SK-N-SH treated with all-trans-retinoic acid at 6 μM for 48 hours (cell line): ENCODE results near the gene DCX.

Experiments
- BACH2 ChIP-seq: fragments of 250-450 bp; sonication (Bioruptor Pico); IDR thresholded peaks from 2 replicates; pipeline ENCODE4 v1.9.0; 2021; ENCODE audit warnings: mild to moderate bottlenecking, borderline replicate concordance
- CSDC2 ChIP-seq: fragments of 250-450 bp; sonication (Bioruptor Pico); IDR thresholded peaks from 2 replicates; pipeline ENCODE4 v1.5.0; 2020; ENCODE audit warnings: mild to moderate bottlenecking, moderate library complexity
- GLIS3 ChIP-seq: fragments of 250-450 bp; sonication (Bioruptor Pico); IDR thresholded peaks from 2 replicates; pipeline ENCODE4 v1.5.0; 2020; ENCODE audit warnings: mild to moderate bottlenecking, moderate library complexity
- ISL1 ChIP-seq: fragments of 250-450 bp; sonication (Bioruptor Pico); IDR thresholded peaks from 2 replicates; pipeline ENCODE4 v2.1.2; 2022; ENCODE audit warnings: mild to moderate bottlenecking, moderate library complexity
- RARB ChIP-seq: fragments of 250-450 bp; sonication (Bioruptor Pico); IDR thresholded peaks from 2 replicates; pipeline ENCODE4 v1.8.0; 2021; ENCODE audit warnings: mild to moderate bottlenecking, moderate library complexity
- TCF4 ChIP-seq: fragments of 250-450 bp; sonication (Bioruptor Pico); IDR thresholded peaks from 2 replicates; pipeline ENCODE4 v1.8.0; 2021; ENCODE audit warnings: mild to moderate bottlenecking, moderate library complexity, borderline replicate concordance
- TF ChIP-seq, protein P1 (sequence below): fragments of 250-450 bp; sonication (Bioruptor Pico); IDR thresholded peaks from 2 replicates; pipeline ENCODE4 v1.8.0; 2020; ENCODE audit warnings: mild to moderate bottlenecking, moderate library complexity, borderline replicate concordance
- TF ChIP-seq, protein P2 (sequence below): fragments of 250-450 bp; sonication (Bioruptor Pico); IDR thresholded peaks from 2 replicates; pipeline ENCODE4 v1.5.0; 2020; ENCODE audit warnings: mild to moderate bottlenecking, moderate library complexity
- TF ChIP-seq, protein P3 (sequence below): fragments of 250-450 bp; sonication (Bioruptor Pico); IDR thresholded peaks from 2 replicates; pipeline ENCODE4 v1.5.1; 2020; ENCODE audit warnings: low read depth, mild to moderate bottlenecking, moderate library complexity

DNA sequence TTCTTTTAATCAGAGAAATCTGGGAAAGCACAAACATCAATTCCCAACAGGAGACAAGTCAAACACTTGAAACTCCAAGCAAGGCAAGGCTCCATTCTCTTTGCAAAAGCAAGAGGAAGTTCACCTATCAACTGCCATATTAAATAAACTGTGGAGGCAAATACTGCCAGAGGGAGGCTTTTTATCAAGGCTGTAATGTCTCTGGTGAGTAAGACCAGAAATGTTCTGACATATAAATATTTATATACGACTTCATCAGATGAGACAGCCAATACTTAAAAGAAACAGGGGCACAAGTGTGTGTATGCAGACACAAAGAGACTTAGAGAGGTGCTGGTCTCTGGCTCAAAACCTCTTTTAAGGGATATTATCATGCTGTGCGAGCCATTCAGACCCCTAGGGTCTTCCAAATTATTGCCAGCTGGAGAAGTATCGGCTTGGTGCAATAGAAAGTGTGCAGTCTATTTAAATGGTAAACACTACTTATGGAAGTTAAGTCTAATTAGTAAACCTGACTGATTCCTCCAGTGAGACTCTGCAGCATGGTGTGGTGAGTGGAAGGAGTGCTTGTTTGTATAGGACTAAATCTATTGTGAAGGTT lies 24.4 kb downstream of the DCX start:
- no peak for TF ChIP-seq GLIS3
- TF ChIP-seq, protein P1, sequence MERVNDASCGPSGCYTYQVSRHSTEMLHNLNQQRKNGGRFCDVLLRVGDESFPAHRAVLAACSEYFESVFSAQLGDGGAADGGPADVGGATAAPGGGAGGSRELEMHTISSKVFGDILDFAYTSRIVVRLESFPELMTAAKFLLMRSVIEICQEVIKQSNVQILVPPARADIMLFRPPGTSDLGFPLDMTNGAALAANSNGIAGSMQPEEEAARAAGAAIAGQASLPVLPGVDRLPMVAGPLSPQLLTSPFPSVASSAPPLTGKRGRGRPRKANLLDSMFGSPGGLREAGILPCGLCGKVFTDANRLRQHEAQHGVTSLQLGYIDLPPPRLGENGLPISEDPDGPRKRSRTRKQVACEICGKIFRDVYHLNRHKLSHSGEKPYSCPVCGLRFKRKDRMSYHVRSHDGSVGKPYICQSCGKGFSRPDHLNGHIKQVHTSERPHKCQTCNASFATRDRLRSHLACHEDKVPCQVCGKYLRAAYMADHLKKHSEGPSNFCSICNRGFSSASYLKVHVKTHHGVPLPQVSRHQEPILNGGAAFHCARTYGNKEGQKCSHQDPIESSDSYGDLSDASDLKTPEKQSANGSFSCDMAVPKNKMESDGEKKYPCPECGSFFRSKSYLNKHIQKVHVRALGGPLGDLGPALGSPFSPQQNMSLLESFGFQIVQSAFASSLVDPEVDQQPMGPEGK (CRISPR knock-in tag) = no peak
- no peak for TF ChIP-seq CSDC2 (CRISPR knock-in tag)
- TF ChIP-seq RARB (CRISPR knock-in tag) = no peak
- TF ChIP-seq, protein P2, sequence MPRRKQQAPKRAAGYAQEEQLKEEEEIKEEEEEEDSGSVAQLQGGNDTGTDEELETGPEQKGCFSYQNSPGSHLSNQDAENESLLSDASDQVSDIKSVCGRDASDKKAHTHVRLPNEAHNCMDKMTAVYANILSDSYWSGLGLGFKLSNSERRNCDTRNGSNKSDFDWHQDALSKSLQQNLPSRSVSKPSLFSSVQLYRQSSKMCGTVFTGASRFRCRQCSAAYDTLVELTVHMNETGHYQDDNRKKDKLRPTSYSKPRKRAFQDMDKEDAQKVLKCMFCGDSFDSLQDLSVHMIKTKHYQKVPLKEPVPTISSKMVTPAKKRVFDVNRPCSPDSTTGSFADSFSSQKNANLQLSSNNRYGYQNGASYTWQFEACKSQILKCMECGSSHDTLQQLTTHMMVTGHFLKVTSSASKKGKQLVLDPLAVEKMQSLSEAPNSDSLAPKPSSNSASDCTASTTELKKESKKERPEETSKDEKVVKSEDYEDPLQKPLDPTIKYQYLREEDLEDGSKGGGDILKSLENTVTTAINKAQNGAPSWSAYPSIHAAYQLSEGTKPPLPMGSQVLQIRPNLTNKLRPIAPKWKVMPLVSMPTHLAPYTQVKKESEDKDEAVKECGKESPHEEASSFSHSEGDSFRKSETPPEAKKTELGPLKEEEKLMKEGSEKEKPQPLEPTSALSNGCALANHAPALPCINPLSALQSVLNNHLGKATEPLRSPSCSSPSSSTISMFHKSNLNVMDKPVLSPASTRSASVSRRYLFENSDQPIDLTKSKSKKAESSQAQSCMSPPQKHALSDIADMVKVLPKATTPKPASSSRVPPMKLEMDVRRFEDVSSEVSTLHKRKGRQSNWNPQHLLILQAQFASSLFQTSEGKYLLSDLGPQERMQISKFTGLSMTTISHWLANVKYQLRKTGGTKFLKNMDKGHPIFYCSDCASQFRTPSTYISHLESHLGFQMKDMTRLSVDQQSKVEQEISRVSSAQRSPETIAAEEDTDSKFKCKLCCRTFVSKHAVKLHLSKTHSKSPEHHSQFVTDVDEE (CRISPR knock-in tag) = no peak
- TF ChIP-seq, protein P3, sequence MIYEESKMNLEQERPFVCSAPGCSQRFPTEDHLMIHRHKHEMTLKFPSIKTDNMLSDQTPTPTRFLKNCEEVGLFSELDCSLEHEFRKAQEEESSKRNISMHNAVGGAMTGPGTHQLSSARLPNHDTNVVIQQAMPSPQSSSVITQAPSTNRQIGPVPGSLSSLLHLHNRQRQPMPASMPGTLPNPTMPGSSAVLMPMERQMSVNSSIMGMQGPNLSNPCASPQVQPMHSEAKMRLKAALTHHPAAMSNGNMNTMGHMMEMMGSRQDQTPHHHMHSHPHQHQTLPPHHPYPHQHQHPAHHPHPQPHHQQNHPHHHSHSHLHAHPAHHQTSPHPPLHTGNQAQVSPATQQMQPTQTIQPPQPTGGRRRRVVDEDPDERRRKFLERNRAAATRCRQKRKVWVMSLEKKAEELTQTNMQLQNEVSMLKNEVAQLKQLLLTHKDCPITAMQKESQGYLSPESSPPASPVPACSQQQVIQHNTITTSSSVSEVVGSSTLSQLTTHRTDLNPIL (CRISPR knock-in tag) = no peak
- TF ChIP-seq BACH2 (CRISPR knock-in tag) = no peak
- TF ChIP-seq TCF4 (CRISPR knock-in tag) = no peak
- no peak for TF ChIP-seq ISL1 (CRISPR knock-in tag)
